22Rv1 (cell line): Measurements from ENCODE around the gene RRAS2.

ENCODE experiments used
- H3K27ac ChIP-seq: fragments of 450-650 bp; 2 replicates; pipeline ENCODE4 v1.5.1; 2017
- ZFX ChIP-seq: fragments of 450-650 bp; IDR thresholded peaks from 2 replicates; pipeline ENCODE4 v1.6.1; 2017; ENCODE audit warnings: antibody characterized with exemption, borderline replicate concordance
- TF ChIP-seq, protein P1 (sequence below): fragments of 450-650 bp; IDR thresholded peaks from 2 replicates; pipeline ENCODE4 v1.5.1; 2017; ENCODE audit warnings: mild to moderate bottlenecking

The RRAS2 gene

DNA sequence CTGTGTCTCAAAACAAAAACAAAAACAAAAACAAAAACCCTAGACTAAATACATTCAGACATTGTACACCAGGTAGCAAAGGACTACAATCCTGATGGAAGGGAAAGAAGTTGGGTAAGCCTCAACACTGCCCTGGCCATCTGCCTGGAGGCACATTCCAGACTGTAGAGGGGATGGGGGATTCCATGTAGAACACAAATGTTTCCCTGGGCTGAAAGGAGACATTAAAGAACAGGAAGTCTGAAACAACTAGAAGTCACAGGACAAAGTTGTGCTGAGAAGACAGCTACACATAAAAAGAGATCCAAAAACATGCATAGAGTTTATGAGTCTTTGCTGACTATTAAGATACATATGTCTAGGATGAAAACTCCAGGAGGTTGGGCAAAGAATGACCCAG lies 83.9 kb downstream of the RRAS2 start:
- TF ChIP-seq ZFX, result no peak
- TF ChIP-seq, protein P1, sequence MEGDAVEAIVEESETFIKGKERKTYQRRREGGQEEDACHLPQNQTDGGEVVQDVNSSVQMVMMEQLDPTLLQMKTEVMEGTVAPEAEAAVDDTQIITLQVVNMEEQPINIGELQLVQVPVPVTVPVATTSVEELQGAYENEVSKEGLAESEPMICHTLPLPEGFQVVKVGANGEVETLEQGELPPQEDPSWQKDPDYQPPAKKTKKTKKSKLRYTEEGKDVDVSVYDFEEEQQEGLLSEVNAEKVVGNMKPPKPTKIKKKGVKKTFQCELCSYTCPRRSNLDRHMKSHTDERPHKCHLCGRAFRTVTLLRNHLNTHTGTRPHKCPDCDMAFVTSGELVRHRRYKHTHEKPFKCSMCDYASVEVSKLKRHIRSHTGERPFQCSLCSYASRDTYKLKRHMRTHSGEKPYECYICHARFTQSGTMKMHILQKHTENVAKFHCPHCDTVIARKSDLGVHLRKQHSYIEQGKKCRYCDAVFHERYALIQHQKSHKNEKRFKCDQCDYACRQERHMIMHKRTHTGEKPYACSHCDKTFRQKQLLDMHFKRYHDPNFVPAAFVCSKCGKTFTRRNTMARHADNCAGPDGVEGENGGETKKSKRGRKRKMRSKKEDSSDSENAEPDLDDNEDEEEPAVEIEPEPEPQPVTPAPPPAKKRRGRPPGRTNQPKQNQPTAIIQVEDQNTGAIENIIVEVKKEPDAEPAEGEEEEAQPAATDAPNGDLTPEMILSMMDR, result no peak
- no peak overlapping the region for H3K27ac ChIP-seq

DNA sequence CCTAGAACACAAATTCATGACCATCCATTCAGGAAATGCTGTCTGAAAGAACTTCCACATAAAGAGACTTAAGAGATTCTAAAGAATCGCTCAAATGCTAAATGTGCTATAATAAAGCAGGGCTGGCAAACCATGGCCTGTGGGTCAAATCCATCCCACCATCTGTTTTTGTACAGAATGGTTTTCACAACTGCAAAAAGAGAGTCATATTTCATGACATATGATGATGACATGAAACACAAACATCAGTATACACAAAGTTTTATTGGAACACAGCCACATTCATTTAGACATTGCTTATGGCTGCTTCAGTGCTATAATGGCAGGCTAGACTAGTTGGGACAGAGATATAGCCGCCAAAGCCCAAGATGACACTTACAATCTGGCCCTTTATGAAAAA lies 85.1 kb downstream of the RRAS2 start:
- TF ChIP-seq, protein P1, result no peak
- no peak for TF ChIP-seq ZFX

DNA sequence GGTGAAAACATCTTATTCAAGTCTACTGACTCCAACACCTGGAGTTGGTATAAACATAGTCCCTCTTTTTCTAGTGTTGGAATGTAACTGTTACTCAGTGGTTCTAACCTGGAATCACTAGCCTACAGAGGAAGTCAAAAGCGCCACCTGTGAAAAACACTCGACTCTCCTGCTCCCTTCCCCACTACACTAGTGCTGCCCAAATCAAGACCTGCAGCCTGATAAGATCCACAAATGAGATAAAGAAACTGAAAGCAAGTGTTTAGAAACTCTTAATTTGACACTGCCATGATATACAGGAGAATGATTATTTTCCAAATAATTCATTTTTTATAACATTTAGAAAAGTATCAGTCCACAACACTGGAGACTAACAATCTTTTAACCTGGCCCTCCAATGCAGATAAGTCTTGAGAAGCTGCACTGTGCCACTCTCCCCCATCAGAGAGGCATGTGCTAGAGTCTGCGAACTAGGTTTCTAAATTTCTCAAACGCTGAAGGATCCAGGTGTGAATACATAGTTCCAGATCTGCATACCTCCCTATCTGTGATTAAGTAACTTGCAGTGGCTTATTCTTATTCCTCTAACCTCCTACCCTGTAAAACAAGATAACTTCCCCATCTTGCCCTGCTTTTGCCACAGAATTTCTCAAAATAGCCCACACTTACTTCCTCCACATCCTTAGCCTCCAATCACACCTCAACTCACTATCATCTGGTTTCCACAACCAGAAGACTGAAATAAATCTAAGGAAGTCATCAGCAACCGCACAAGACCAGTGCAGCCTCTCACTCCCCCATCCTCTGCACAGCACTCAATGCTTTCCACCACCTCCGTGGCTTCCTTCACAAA lies 88.1 kb downstream of the RRAS2 start:
- no peak overlapping the region for H3K27ac ChIP-seq
- TF ChIP-seq, protein P1, result no peak
- TF ChIP-seq ZFX, result no peak

More for the DNA sequence above, 85.1 kb downstream of the RRAS2 start:
- H3K27ac ChIP-seq, result no peak overlapping the region

DNA sequence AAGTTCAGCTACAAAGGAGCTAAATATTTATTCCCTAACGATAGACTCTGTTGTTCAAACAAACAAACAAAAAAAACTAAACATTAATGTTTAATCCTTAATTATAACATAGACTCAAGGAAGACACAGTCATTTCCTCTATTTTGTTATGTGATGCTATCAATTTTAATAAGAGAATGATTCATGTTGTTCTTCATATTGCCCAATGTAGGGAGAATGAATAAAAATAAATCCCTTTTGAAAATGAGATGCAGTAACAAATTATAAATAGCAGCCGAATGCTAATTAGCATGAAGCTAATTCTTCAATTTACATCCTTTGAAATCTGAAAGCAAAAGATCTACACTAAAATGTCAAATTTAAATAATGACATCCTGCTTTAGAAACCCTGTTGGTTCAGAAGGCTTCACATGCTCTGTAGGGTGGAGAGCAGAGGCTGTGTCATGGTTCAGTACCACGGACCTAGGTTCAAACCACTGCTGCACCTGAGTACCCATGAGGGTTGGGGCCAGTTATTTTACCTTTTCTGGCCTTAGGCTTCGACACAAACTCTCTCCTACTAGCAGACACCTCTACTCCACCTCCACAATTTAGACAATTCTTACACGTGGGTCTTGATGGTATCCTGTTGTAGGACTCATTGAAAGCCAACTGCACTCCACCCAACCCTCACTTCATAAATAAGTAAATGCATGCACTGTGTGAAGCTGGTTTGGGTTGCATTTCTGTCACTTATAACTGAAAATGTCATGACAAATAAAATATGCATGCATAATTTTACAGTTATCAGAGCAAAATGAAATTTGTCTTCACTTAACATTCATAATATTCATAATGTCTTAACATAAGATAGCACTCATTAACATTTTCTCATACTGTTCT lies 89.0 kb downstream of the RRAS2 start:
- H3K27ac ChIP-seq, result no peak overlapping the region
- TF ChIP-seq ZFX, result no peak
- TF ChIP-seq, protein P1, result no peak

DNA sequence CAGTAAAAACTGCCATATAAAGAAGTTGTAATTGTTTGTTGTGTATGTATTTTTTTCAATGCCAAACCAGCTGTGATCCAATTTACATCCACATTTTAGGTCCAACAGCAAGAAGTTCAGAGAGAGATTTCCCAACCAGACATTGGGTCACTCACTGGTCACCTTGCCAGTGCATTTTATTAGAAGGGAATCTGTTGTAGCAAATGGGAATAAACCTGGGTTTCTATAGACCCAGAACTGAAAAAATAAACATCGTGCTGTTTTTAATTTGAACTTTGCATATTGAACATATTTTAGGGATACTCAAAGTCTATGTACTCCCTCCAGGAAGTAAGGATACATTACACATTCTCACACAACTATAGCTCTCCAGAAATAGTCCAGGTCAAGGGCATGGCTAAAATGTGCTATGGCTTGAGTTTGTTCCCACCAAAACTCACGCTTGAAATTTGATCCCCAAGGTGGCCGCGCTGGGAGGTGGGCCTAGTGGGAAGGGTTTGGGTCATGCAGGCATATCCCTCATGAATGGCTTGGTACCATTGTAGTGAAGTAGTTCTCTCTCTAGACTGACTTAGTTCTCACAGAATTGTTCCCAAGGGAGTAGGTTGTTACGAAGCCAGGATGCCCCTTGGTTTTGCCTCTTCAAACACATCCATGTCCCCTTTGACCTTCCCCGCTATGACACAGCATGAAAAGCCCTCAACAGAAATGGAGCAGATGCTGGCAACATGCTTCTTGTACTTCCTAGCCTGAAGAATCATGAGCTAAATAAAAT lies 90.9 kb downstream of the RRAS2 start:
- TF ChIP-seq, protein P1, result no peak
- TF ChIP-seq ZFX, result no peak
- no peak overlapping the region for H3K27ac ChIP-seq

DNA sequence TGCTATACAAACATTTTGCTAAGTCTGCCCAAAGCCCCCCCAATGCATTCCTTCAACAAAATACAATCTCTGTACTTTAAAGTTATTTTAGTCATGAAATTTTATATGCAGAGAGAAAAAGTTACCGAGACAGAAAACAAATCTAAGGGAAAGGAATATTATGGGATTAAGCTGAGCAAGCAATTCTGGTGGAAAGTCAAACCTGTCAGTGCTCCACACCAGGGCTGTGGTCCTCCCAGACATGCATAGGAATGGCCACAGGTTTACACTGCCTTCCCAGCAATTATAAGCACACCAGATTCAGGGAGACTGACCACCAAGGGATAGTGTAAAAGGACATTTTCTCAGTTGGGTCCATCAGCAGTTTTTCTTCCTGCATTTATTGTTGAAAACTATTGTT lies 92.4 kb downstream of the RRAS2 start:
- TF ChIP-seq ZFX, result no peak

DNA sequence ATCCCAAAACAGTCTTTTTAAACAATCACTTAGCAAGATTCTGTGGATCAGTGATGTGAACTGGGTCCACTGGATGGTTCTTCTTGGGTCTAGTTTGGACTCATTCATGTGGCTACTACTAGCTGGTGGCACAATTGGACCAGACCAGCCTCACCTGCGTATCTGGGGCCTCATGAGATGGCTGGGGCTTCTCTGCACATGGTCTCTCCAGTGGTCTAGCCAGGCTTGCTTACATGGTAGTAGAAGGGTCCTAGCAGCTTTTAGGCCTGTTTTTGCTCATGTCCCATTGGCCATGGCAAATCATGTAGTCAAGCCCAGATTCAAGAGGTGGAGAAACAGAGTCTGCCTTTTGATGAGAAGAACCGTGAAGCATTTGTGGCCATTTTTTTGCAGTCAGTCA lies 94.0 kb downstream of the RRAS2 start:
- H3K27ac ChIP-seq, result no peak overlapping the region
- TF ChIP-seq ZFX, result no peak
- TF ChIP-seq, protein P1, result no peak

More for the DNA sequence above, 92.4 kb downstream of the RRAS2 start:
- H3K27ac ChIP-seq, result no peak overlapping the region
